Fibroblast of villous mesenchyme (primary cell): ENCODE results near the gene FRRS1. TPM values are rescaled to one million over a fixed set of nuclear protein-coding genes. Genes with fewer than 3 reads are reported as not detected.
A peak's percentile ranks its signal among the peaks of the same experiment; 100 is the strongest.

Experiments
- DNase-seq: peaks from one replicate; pipeline ENCODE4 v3.0.0-alpha.2; 2010; ENCODE audit warnings: low read depth
- H3K4me3 ChIP-seq: 2 replicates; pipeline ENCODE4 v1.5.1; 2011; ENCODE audit warnings: low read depth, mild to moderate bottlenecking, low read length
- CTCF ChIP-seq: IDR thresholded peaks from 2 replicates; pipeline ENCODE4 v1.5.1; 2012; ENCODE audit warnings: low read depth, mild to moderate bottlenecking, low read length; ENCODE audit not compliant: insufficient read depth
- total RNA-seq: library from RNA; depleted of rRNA; stranded (reverse); fragments of >200 nt; gene quantifications from 2 replicates; pipeline ENCODE4 v1.2.3, GENCODE V29; 2012

Gene FRRS1
- total RNA-seq, 1 donor = 20.7 TPM

- no peak overlapping the region for H3K4me3 ChIP-seq
- TF ChIP-seq CTCF = no peak
- DNase-seq = no peak
Measured at GRCh38 chr1:99726407-99726806, 40.0 kb downstream of the FRRS1 start.

- no peak overlapping the region for H3K4me3 ChIP-seq
- no peak for DNase-seq
- no peak for TF ChIP-seq CTCF
Measured at GRCh38 chr1:99725996-99726395, 40.4 kb downstream of the FRRS1 start.

GRCh38 chr1:99723251-99723650 is 43.2 kb downstream of the FRRS1 start:
- H3K4me3 ChIP-seq = no peak overlapping the region
- TF ChIP-seq CTCF = no peak
- no peak for DNase-seq

- no peak for TF ChIP-seq CTCF
- no peak overlapping the region for H3K4me3 ChIP-seq
- DNase-seq = no peak
Measured at GRCh38 chr1:99717005-99717404, 49.4 kb downstream of the FRRS1 start.

- H3K4me3 ChIP-seq = no peak overlapping the region
- no peak for TF ChIP-seq CTCF
- no peak for DNase-seq
Measured at GRCh38 chr1:99713006-99713405, 53.4 kb downstream of the FRRS1 start.

- TF ChIP-seq CTCF = no peak
- DNase-seq = no peak
- no peak overlapping the region for H3K4me3 ChIP-seq
Measured at GRCh38 chr1:99710994-99711393, 55.4 kb downstream of the FRRS1 start.

- peak; percentile 86 for TF ChIP-seq CTCF
- peak; percentile 68 for DNase-seq
Measured at GRCh38 chr1:99707535-99708142, 58.8 kb downstream of the FRRS1 start.

More at GRCh38 chr1:99707535-99708142, 58.8 kb downstream of the FRRS1 start:
- H3K4me3 ChIP-seq = no peak overlapping the region
